OCI-M2 (cell line): ENCODE data around the gene ATP6V1E1.
"Not testable (repeated sequence)": the region's sequence is repeated elsewhere in the genome, so short reads cannot be mapped to it uniquely, and the experiment has no call there.

ENCODE experiments used
- DNase-seq: peaks from one replicate; lab custom pipeline; 2025; ENCODE audit not compliant: unreplicated experiment; lab: John Stamatoyannopoulos, UW

The ATP6V1E1 gene

GRCh38 chr22:17583151-17583550 lies 45.4 kb downstream of the ATP6V1E1 start:
- DNase-seq, result no peak

- no peak for DNase-seq
Observed at GRCh38 chr22:17581631-17582030, 46.9 kb downstream of the ATP6V1E1 start.

GRCh38 chr22:17581056-17581455 lies 47.5 kb downstream of the ATP6V1E1 start:
- no peak for DNase-seq

- no peak for DNase-seq
Observed at GRCh38 chr22:17580441-17581031, 48.0 kb downstream of the ATP6V1E1 start.

- DNase-seq, result no peak
Observed at GRCh38 chr22:17579535-17579981, 49.0 kb downstream of the ATP6V1E1 start.

- no peak for DNase-seq
Observed at GRCh38 chr22:17578136-17578754, 50.3 kb downstream of the ATP6V1E1 start.

- DNase-seq, result no peak
Observed at GRCh38 chr22:17576470-17576869, 52.1 kb downstream of the ATP6V1E1 start.

GRCh38 chr22:17575681-17576080 lies 52.9 kb downstream of the ATP6V1E1 start:
- DNase-seq, result no peak

- DNase-seq, result no peak
Observed at GRCh38 chr22:17575151-17575550, 53.4 kb downstream of the ATP6V1E1 start.

GRCh38 chr22:17570851-17571631 lies 57.5 kb downstream of the ATP6V1E1 start:
- no peak for DNase-seq

- DNase-seq, result no peak
Observed at GRCh38 chr22:17569971-17570511, 58.5 kb downstream of the ATP6V1E1 start.

GRCh38 chr22:17566776-17567175 lies 61.8 kb downstream of the ATP6V1E1 start:
- no peak for DNase-seq

GRCh38 chr22:17566016-17566687 lies 62.4 kb downstream of the ATP6V1E1 start:
- DNase-seq, result not testable (repeated sequence)

- no peak for DNase-seq
Observed at GRCh38 chr22:17563936-17564391, 64.6 kb downstream of the ATP6V1E1 start.

GRCh38 chr22:17562906-17563870 lies 65.4 kb downstream of the ATP6V1E1 start, which contains the start of gene SLC25A18:
TSS of gene SLC25A18 (plus strand) at chr22:17563498. CDS start at chr22:17579945, 16,447 bp downstream.
- no peak for DNase-seq

GRCh38 chr22:17559188-17559587 lies 69.4 kb downstream of the ATP6V1E1 start:
- DNase-seq, result no peak

GRCh38 chr22:17554814-17555213 lies 73.7 kb downstream of the ATP6V1E1 start:
- DNase-seq, result no peak

- DNase-seq, result no peak
Observed at GRCh38 chr22:17552737-17553136, 75.8 kb downstream of the ATP6V1E1 start.

GRCh38 chr22:17549655-17550054 lies 78.9 kb downstream of the ATP6V1E1 start:
- DNase-seq, result no peak

GRCh38 chr22:17549183-17549582 lies 79.4 kb downstream of the ATP6V1E1 start:
- DNase-seq, result no peak
